Skeletal muscle satellite cell (primary cell): ENCODE measurements around the gene PANX2.
"Not testable (repeated sequence)": the region's sequence is repeated elsewhere in the genome, so short reads cannot be mapped to it uniquely, and the experiment has no call there.

Source experiments
- H3K27me3 ChIP-seq: 2 replicates; pipeline ENCODE4 v1.7.0; 2013; ENCODE audit warnings: low read length; ENCODE audit not compliant: control insufficient read depth, insufficient read depth
- H3K36me3 ChIP-seq: 2 replicates; pipeline ENCODE4 v1.7.0; 2013; ENCODE audit warnings: mild to moderate bottlenecking, control low read depth, low read length; ENCODE audit not compliant: insufficient read depth
- H3K4me1 ChIP-seq: 2 replicates; pipeline ENCODE4 v1.7.0; 2013; ENCODE audit warnings: low read length; ENCODE audit not compliant: control insufficient read depth, insufficient read depth
- H3K4me2 ChIP-seq: 2 replicates; pipeline ENCODE4 v1.7.0; 2013; ENCODE audit warnings: mild to moderate bottlenecking, low read length
- H3K4me3 ChIP-seq: 2 replicates; pipeline ENCODE4 v1.7.0; 2013; ENCODE audit warnings: low read length
- H3K9ac ChIP-seq: 2 replicates; pipeline ENCODE4 v1.7.0; 2013; ENCODE audit warnings: mild to moderate bottlenecking, low read depth, low read length, moderate library complexity
- H3K9me3 ChIP-seq: replicated peaks from 2 replicates; pipeline ENCODE4 v1.7.0; 2013; ENCODE audit warnings: mild to moderate bottlenecking, control low read depth, low read length

Gene PANX2

DNA sequence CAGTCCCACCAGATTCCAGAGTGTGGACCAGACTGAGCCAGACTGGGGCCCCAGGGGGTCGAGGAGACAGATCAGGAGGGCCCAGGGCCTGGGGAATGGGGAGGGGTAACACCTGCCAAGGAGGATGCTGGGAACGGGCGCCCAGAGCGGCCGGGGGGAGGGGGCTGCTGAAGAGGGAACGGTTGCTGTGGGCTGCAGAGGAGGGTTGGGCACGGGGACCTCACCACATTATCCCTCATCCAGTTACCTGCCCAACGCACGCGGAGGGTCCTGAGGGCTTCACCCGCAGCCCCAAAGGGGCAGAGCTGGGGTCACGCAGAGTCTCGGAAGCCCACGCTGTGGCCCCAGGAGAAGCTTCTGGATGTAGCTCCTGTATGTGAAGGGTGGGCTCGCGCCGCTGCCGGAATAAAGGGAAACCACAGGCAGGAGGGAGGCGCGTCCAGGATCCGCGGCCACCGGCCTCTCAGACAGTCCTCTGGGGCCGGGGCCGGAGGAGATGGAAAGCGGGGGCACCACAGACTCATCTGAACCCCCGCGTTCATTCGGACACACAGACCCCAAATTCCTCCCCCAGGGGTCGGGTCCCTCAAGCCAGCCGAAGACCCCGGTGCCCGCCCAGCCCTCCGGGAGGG, 29.4 kb downstream of the PANX2 start:
- Histone ChIP-seq H3K9ac (peak overlapping the region; percentile 93), H3K4me1 (peaks cover 12% of the 10 kb centered on the region), H3K27me3 (no peaks in the 10 kb centered on the region), H3K4me2 (peak overlapping the region; percentile 99), H3K36me3 (peaks cover 21% of the 10 kb centered on the region), H3K4me3 (peak overlapping the region; percentile 95), H3K9me3 (no peaks in the 10 kb centered on the region)

- peak within 1 kb of the TSS; percentile 99 for H3K4me2 ChIP-seq
- H3K9ac ChIP-seq: peak within 1 kb of the TSS; percentile 93
- H3K9me3 ChIP-seq: no peaks in the 10 kb centered on the region
- H3K4me3 ChIP-seq: peak within 1 kb of the TSS; percentile 95
- H3K36me3 ChIP-seq: peaks cover 20% of the 10 kb centered on the region
- no peaks in the 10 kb centered on the region for H3K27me3 ChIP-seq
- peaks cover 12% of the 10 kb centered on the region for H3K4me1 ChIP-seq
These were observed 30.1 kb downstream of the PANX2 start, which contains the start of gene SELENOO for GRCh38 chr22:50200461-50201190. Gene SELENOO, plus strand, starts transcription at chr22:50201011. Its CDS starts 26 bp downstream, at chr22:50201037.

DNA sequence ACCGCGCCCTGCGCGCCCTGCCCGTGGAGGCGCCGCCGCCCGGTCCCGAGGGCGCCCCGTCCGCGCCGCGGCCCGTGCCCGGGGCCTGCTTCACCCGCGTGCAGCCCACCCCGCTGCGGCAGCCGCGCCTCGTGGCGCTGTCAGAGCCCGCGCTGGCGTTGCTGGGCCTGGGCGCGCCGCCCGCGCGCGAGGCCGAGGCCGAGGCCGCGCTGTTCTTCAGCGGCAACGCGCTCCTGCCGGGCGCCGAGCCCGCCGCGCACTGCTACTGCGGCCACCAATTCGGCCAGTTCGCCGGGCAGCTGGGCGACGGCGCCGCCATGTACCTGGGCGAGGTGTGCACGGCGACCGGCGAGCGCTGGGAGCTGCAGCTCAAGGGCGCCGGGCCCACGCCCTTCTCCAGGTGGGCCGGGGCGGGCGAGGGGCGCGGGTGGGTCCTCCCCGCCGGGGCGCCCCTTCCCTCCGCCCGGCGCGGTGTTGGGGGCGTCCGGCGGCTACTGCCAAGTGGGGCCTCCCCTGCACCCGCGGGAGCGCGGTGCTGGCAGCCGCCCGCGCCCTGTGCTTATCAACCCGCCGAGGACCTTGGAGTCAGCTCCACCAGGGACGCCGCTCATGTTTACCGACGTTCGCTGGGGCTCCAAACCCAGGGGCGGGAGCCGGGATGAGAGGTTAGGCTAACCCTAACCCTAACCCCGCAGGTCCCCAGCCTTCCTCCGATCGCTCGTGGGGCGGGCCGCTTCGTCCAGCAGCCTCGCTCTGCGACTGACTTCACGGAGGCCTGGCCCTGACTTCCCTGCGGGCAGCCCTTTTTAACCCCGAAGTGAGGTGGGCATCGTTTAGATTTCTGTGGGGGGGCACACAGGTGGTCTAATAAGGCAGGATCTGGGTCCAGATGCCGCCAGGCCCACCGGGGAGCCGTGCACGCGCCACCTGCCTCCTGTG, 30.9 kb downstream of the PANX2 start:
- H3K4me3 ChIP-seq: peak overlapping the region; percentile 95
- peak overlapping the region; percentile 99 for H3K4me2 ChIP-seq
- peak overlapping the region; percentile 93 for H3K9ac ChIP-seq
- peaks cover 29% of the 10 kb centered on the region for H3K36me3 ChIP-seq
- peaks cover 16% of the 10 kb centered on the region for H3K4me1 ChIP-seq
- no peaks in the 10 kb centered on the region for H3K9me3 ChIP-seq
- no peaks in the 10 kb centered on the region for H3K27me3 ChIP-seq

DNA sequence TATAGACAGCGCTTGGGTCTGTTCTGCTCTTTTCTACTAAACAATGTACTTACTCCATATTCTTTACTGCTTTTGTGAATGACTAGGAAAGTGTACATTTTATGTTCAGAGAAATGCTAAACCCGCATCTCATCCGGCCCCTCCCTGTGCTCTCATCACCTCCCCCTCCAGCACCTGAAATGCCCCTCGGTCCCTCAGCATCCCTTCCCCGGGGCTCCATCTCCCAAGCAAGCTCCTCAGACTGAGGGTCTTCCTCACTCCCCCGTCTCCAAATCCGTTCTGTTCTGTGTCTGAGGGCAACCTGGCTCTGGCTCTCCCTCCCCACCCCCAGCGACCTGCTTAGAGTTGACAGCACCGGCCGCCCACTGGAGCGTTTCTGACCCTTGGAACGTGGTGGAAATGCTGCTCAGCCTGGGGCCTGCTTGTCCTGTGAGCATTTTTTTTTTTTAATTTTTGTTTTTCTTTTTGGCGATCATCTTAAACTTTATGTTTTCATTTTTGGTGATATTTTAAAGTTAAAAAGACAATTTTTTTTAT, 31.7 kb downstream of the PANX2 start:
- Histone ChIP-seq H3K9ac (peak overlapping the region; percentile 93), H3K36me3 (peaks cover 28% of the 10 kb centered on the region), H3K9me3 (no peaks in the 10 kb centered on the region), H3K27me3 (no peaks in the 10 kb centered on the region), H3K4me1 (peaks cover 23% of the 10 kb centered on the region), H3K4me3 (peak overlapping the region; percentile 95), H3K4me2 (peak overlapping the region; percentile 99)

DNA sequence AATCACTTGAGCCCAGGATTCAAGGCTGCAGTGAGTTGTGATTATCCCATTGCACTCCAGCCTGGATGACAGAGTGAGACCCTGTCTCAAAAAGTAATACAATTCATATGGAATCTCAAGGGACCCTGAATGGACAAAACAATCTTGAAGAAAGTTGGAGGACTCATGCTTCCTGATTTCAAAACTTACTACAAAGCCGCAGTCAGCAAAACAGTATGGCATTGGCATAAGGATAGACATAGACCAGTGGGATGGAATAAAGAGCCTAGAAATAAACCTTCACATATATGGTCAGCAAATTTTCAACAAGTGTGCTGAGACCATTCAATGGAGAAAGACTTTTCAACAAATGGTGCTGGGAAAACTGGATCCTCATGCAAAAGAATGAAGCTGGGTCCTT, 32.8 kb downstream of the PANX2 start:
- peaks cover 26% of the 10 kb centered on the region for H3K36me3 ChIP-seq

DNA sequence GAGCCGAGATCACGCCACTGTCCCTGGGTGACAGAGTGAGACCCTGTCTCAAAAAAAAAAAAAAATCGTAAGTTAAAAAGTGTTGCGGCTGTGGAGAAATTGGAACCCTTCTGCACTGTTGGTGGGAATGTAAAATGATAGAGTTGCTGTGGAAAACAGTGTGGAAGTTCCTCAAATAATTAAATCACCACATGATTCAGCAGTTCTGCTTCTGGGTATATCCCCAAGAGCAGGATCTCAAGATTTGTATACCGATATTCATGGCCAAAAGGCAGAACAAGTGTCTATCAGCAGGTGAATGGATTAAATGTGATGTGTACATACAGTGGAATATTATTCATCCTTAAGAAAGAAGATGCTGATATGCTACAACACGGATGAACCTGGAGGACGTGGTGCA, 34.0 kb downstream of the PANX2 start:
- H3K36me3 ChIP-seq: peaks cover 26% of the 10 kb centered on the region
- peaks cover 26% of the 10 kb centered on the region for H3K4me1 ChIP-seq

More for the DNA sequence above, 32.8 kb downstream of the PANX2 start:
- H3K27me3 ChIP-seq: no peaks in the 10 kb centered on the region
- peaks cover 26% of the 10 kb centered on the region for H3K4me1 ChIP-seq
- H3K4me2 ChIP-seq: no peak overlapping the region
- no peak overlapping the region for H3K9ac ChIP-seq
- no peaks in the 10 kb centered on the region for H3K9me3 ChIP-seq
- no peak overlapping the region for H3K4me3 ChIP-seq

GRCh38 chr22:50204998-50205397, 34.5 kb downstream of the PANX2 start:
- not testable (repeated sequence) for H3K27me3 ChIP-seq, H3K9ac ChIP-seq, H3K9me3 ChIP-seq, H3K4me2 ChIP-seq, H3K4me3 ChIP-seq
- Histone ChIP-seq H3K36me3 (peaks cover 27% of the 10 kb centered on the region), H3K4me1 (peaks cover 22% of the 10 kb centered on the region)

More for the DNA sequence above, 34.0 kb downstream of the PANX2 start:
- Histone ChIP-seq H3K9me3 (no peaks in the 10 kb centered on the region), H3K9ac (no peak overlapping the region), H3K27me3 (no peaks in the 10 kb centered on the region), H3K4me2 (no peak overlapping the region), H3K4me3 (no peak overlapping the region)

- Histone ChIP-seq H3K4me2 (no peak overlapping the region), H3K36me3 (peaks cover 37% of the 10 kb centered on the region), H3K4me3 (no peak overlapping the region), H3K9ac (no peak overlapping the region), H3K27me3 (no peaks in the 10 kb centered on the region), H3K9me3 (no peaks in the 10 kb centered on the region), H3K4me1 (peaks cover 21% of the 10 kb centered on the region)
These were observed 35.4 kb downstream of the PANX2 start for GRCh38 chr22:50205781-50206569.

DNA sequence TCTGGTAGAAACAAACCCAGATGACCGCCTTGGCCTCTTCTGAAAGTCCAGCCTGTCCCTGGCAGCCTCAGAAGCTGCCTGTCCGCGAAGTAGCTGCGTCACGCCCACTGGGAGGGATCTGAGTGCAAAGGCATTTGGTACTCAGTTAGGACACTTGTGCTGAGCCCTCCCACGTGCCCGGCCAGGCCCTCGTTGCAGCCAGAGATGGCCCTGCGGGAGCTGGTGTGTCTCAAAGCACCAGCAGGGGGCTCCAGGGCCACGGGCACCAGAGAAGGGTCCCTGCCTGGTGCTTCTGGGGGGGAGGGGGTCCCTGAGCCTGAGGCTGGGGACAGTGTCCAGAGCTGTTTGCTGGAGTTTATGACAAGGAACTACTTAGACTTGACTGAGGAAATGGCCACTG, 36.1 kb downstream of the PANX2 start:
- Histone ChIP-seq H3K27me3 (no peaks in the 10 kb centered on the region), H3K4me3 (no peak overlapping the region), H3K36me3 (peaks cover 42% of the 10 kb centered on the region), H3K4me1 (peaks cover 21% of the 10 kb centered on the region), H3K9ac (no peak overlapping the region), H3K9me3 (no peaks in the 10 kb centered on the region), H3K4me2 (no peak overlapping the region)

- peaks cover 45% of the 10 kb centered on the region for H3K36me3 ChIP-seq
- no peak overlapping the region for H3K4me2 ChIP-seq
- no peaks in the 10 kb centered on the region for H3K9me3 ChIP-seq
- no peak overlapping the region for H3K9ac ChIP-seq
- peaks cover 14% of the 10 kb centered on the region for H3K4me1 ChIP-seq
- H3K27me3 ChIP-seq: no peaks in the 10 kb centered on the region
- H3K4me3 ChIP-seq: no peak overlapping the region
These were observed 37.0 kb downstream of the PANX2 start for GRCh38 chr22:50207383-50208140.
